GM19035 (cell line): ENCODE results near the gene PACRG.

Source experiments
- ATAC-seq: cut with Tn5 transposase; IDR thresholded peaks from one replicate; pipeline ENCODE4 v1.9.1; 2021; ENCODE audit not compliant: unreplicated experiment

Gene PACRG

DNA sequence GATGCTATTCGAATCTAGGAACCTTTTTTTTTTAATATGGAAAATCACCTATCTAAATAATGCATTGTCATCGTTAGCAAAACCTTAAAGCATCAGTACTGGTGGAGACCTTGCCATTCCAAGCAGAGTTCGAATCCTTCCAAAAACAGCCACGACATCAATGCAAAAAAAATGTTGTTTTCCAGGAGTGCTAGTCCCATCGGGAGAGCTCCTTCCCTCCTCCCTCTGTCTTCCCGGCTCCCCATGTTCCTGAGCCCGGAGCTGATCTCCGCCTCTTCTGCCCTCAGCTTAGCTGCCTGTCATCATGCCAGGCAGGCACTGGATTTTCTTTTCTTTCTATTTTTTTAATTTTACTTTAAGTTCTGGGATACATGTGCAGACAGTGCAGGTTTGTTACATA, 533.1 kb downstream of the PACRG start:
- ATAC-seq = no peak

DNA sequence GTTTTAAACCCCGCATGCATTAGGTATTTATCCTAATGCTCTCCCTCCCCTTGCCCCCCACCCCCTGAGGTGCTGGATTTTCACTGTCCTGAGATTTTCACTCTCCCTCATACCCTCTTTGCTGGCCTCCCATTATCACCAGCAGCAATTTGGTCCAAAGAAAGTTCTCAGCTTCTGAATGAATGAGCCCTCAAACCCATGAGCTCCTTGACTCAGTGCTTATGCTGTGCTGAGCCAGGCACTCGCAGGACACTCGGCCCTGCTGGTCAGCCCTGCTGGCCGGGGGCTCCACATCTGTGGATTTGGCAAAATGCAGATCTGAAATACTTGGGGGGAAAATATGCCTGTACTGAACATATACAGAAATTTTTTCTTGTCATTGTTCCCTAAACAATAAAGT, 533.6 kb downstream of the PACRG start:
- ATAC-seq = no peak

GRCh38 chr6:163262080-163262479, 534.3 kb downstream of the PACRG start:
- no peak for ATAC-seq

DNA sequence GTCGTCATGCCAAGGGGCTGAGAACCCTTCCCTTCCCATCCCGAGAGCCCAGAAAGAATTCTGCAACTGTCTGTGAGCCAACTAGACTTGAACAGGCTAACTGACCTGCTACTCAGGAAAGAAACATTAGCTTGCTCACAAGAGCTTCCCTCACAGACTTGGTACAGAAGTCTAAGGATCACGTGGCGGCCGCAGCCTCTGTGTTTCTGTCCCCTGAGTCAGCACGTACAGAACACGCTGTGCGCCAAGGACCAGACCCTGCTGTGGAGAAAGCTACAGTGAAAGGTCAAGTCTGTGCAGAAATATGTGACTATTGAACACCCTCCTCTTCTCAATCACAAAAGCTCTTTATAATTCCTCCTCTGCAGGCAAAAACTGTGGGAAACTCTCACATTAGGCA, 535.4 kb downstream of the PACRG start:
- no peak for ATAC-seq

- ATAC-seq = no peak
These were observed 536.4 kb downstream of the PACRG start for GRCh38 chr6:163263998-163264661.

GRCh38 chr6:163264662-163265035, 536.9 kb downstream of the PACRG start:
- no peak for ATAC-seq

GRCh38 chr6:163281634-163282033, 553.9 kb downstream of the PACRG start:
- ATAC-seq = no peak

DNA sequence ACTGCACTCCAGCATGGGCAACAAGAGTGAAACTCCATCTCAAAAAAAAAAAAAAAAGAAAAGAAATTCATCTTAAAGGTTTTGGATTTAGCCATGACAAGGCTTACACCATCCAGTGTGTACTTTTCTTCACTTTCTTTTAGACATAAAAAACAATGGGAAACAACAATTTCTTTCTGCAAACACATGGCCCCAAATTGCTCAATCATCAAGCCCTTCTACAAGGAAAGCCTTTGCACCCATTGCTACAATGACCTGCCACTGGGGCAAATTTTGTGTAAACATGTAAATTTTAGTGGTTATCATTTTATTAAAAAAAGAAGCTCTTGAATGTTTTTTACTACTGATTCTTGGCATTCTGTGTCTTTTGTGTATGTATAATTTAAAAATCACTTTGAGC, 554.9 kb downstream of the PACRG start:
- ATAC-seq = no peak

DNA sequence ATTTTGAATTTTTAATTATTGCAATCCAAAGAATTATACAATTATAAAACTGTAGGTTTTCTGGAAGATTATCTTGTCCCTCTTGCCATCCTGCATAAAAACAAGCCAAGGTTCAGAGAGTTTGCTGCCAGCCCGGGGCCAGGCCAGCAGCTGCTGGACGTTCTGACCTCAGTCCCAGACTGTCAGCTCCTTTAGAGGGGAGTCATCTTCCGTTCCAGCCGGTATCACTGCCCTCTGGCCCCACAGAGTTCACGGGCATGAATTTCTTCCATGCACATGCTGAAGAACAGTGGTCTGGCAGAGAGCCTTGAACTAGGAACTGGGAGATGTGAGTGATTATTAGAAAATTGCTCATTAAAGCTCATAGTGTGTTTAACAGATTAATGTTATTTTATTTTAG, 556.4 kb downstream of the PACRG start:
- no peak for ATAC-seq

- no peak for ATAC-seq
These were observed 557.9 kb downstream of the PACRG start for GRCh38 chr6:163285691-163286090.

- no peak for ATAC-seq
These were observed 559.9 kb downstream of the PACRG start for GRCh38 chr6:163287626-163288025.

GRCh38 chr6:163288066-163288465, 560.3 kb downstream of the PACRG start:
- ATAC-seq = no peak

DNA sequence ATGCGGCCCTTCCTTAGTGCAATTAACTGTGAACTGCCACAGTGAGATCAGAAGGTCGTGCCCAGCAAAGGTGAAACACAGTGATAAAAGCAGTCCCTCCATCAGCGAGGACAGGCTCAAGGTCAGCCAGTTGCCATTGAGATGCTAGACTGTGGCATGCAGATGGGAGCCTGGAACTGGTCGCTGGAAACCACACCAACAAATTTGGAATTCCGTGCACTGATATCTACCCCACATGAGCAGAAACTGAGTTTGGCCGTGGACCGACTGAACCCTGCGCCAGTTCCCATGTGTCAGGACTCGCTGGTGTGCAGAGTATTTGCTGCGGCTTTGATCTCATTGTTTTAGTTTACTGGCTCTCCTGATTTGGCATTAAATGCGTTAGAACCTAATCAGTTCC, 561.1 kb downstream of the PACRG start:
- no peak for ATAC-seq

GRCh38 chr6:163289447-163289846, 561.7 kb downstream of the PACRG start:
- ATAC-seq = no peak

DNA sequence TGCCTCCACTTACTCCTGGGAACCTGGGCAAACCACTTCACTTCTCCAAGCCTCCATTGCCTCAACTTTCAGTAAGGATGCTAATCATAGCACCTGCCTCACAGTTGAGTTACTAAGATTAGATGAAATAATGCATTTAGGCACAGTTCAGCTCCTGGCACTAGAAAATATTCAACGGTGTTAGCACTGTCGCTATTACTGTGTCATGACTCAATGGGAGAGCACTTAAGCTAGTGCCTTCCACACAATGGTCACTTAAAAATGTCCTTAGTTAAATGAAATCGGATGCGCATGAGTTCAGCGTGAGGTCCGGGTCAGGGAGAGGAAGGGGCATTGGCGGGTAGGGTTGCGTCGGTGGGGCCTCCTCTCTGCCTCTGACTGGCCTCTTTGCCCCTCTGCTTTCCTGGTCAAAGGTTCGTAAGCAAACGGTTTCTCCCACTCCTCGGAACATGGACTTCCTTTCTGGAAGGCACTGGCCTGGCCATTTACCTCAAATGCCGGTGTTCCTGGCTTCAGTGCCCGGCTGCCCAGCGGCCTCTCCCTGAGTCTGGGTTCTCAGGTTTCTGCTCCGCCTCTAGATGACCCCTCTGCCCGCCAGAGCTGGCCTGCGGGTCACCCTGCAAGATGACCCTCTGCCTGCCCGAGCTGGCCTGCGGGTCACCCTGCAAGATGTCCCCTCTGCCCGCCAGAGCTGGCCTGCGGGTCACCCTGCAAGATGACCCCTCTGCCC, 562.9 kb downstream of the PACRG start:
- no peak for ATAC-seq

- ATAC-seq = no peak
These were observed 563.8 kb downstream of the PACRG start for GRCh38 chr6:163291622-163292021.

DNA sequence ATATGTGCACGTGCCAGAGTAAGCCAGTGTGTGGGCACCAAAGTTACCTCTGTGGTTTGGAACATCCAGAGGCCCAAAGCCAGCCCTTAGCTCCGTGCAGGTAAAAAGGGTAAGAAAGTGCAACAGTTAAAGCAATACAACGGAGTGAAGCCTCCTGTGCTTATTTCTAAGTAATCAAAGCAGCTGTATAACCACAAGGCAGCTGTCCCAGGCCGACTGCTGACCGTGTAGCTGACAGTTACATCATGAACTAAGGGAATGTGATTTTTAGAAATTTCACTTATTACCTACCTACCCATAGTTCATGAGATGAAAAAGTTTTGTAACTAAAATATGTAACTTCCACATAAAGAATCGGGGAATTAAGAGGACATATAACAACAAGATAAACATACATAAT, 565.5 kb downstream of the PACRG start:
- ATAC-seq = no peak

DNA sequence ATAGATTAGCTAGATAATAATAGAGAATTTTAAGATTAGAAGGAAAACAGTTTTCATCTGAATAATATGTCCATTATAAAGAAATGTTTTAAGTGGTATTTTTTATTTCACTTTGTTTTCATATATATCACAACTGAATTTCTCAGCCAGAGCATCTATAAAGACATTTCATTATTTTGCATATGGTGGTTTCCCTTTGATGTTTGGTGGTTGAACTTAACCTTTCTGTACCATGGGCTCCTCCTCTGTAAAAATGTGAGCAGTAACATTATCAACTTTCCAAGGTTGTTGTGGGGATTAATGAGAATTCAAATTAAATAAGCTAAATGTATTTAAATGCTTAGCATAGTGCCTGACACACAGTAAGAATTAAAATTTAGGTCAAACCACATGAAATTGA, 567.0 kb downstream of the PACRG start:
- no peak for ATAC-seq

GRCh38 chr6:163296835-163297519, 569.2 kb downstream of the PACRG start:
- no peak for ATAC-seq

DNA sequence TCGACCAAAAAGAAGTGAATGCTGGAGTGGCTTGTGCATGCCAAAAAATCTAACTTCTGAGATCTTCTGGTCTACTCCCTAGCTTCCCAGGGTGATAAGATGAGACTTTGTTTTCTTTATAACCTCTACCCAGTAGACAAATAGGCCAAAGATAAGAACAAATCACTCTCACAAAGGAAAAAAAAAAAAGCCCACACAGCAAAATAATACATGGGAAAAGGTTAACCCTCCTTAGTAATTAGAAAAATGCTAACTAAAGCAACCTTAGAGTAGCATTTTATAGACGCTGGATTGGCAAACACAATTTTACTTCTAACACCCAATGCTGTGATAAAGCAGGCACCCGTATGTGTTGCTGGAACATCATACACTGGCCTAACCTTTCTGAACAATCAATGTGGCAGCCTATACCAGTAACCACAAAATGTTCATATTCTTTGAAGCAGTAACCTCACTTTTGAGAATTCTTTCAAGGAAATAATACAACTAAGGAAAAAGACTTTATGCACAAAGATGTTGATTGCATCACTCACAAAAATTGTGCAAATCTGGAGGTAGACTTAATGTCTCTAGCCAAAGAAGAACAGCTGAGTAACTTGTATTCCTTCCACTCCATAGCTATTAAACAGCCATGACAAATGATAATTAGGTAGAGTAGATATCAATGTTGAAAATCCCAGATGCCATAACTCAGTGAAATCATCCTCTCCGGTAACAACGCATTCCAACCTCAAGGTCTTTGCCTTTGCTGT, 570.5 kb downstream of the PACRG start:
- ATAC-seq = no peak

DNA sequence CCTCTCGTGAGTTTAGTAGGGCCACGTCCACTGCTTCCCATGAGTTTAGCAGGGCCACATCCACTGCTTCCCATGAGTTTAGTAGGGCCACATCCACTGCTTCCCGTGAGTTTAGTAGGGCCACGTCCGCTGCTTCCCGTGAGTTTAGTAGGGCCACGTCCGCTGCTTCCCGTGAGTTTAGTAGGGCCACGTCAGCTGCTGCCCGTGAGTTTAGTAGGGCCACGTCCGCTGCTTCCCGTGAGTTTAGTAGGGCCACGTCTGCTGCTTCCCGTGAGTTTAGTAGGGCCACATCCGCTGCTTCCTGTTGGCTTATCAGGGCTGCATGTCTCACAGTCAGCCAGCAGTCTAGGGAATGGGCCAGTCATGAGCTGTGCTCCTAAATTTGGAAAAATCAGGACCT, 573.1 kb downstream of the PACRG start:
- no peak for ATAC-seq
